GM23338 (cell line): ENCODE measurements around the gene TMEM132D. TPM values are rescaled to one million over a fixed set of nuclear protein-coding genes. Genes with fewer than 3 reads are reported as not detected.
A peak's percentile ranks its signal among the peaks of the same experiment; 100 is the strongest.

Experiments
- ATAC-seq: fragments of 200-7000 bp; cut with Tn5 transposase; 3 replicates; pipeline ENCODE4 v1.9.1; 2020
- DNase-seq: peaks from one replicate; pipeline ENCODE4 v3.0.0-alpha.2; 2015; ENCODE audit warnings: low spot score
- H2AFZ ChIP-seq: fragments of 200-600 bp; sonication (generic); 2 replicates; pipeline ENCODE4 v1.8.0; 2016; ENCODE audit warnings: antibody characterized with exemption, mild to moderate bottlenecking, moderate library complexity
- H3F3A ChIP-seq: fragments of 200-600 bp; sonication (generic); replicated peaks from 2 replicates; pipeline ENCODE4 v1.8.0; 2017; ENCODE audit warnings: antibody characterized with exemption, mixed run types, low read depth
- H3K27ac ChIP-seq: fragments of 200-600 bp; sonication (generic); 2 replicates; pipeline ENCODE4 v1.6.1; 2016; ENCODE audit warnings: low read depth
- H3K27me3 ChIP-seq: fragments of 200-600 bp; sonication (generic); 2 replicates; pipeline ENCODE4 v1.8.0; 2016; ENCODE audit warnings: mild to moderate bottlenecking, mixed run types, moderate library complexity; ENCODE audit not compliant: insufficient read depth
- H3K36me3 ChIP-seq: fragments of 200-600 bp; sonication (generic); 2 replicates; pipeline ENCODE4 v1.8.0; 2016; ENCODE audit warnings: mild to moderate bottlenecking; ENCODE audit not compliant: insufficient read depth
- H3K4me1 ChIP-seq: fragments of 200-600 bp; sonication (generic); 2 replicates; pipeline ENCODE4 v1.8.0; 2016; ENCODE audit warnings: mild to moderate bottlenecking, moderate library complexity; ENCODE audit not compliant: insufficient read depth
- H3K4me2 ChIP-seq: fragments of 200-600 bp; sonication (generic); 2 replicates; pipeline ENCODE4 v1.7.1; 2017; ENCODE audit warnings: mixed run types
- H3K4me3 ChIP-seq: fragments of 200-600 bp; sonication (generic); 2 replicates; pipeline ENCODE4 v1.6.1; 2016; ENCODE audit warnings: mixed run types
- H3K79me2 ChIP-seq: fragments of 200-600 bp; sonication (generic); replicated peaks from 2 replicates; pipeline ENCODE4 v1.8.0; 2017; ENCODE audit warnings: mild to moderate bottlenecking; ENCODE audit not compliant: insufficient read depth
- H3K9me2 ChIP-seq: fragments of 200-600 bp; sonication (generic); 2 replicates; pipeline ENCODE4 v1.8.0; 2017; ENCODE audit not compliant: insufficient read depth
- H4K20me1 ChIP-seq: fragments of 200-600 bp; sonication (generic); replicated peaks from 2 replicates; pipeline ENCODE4 v1.8.0; 2017; ENCODE audit warnings: mild to moderate bottlenecking; ENCODE audit not compliant: insufficient read depth
- H3K27ac Mint-ChIP-seq: 2 replicates; pipeline ENCODE4 v1.8.0; 2020; ENCODE audit warnings: inconsistent platforms, mild to moderate bottlenecking, moderate library complexity, mixed read lengths
- H3K27me3 Mint-ChIP-seq: 3 replicates; pipeline ENCODE4 v1.8.0; 2022; ENCODE audit warnings: low read depth, mild to moderate bottlenecking, moderate library complexity, mixed read lengths, inconsistent platforms; ENCODE audit not compliant: insufficient read depth, poor library complexity
- H3K36me3 Mint-ChIP-seq: 3 replicates; pipeline ENCODE4 v1.8.0; 2021; ENCODE audit warnings: low read depth, mild to moderate bottlenecking, inconsistent platforms, moderate library complexity, mixed read lengths
- H3K4me1 Mint-ChIP-seq: 3 replicates; pipeline ENCODE4 v1.8.0; 2020; ENCODE audit warnings: mild to moderate bottlenecking, inconsistent platforms, mixed read lengths
- H3K4me3 Mint-ChIP-seq: 3 replicates; pipeline ENCODE4 v1.8.0; 2021; ENCODE audit warnings: moderate library complexity, mild to moderate bottlenecking, inconsistent platforms, mixed read lengths
- H3K9me3 Mint-ChIP-seq: 3 replicates; pipeline ENCODE4 v1.8.0; 2020; ENCODE audit warnings: moderate library complexity, mild to moderate bottlenecking, inconsistent platforms, mixed read lengths
- ETS1 ChIP-seq: IDR thresholded peaks from 2 replicates; pipeline ENCODE4 v1.6.1; 2016; ENCODE audit warnings: antibody characterized with exemption
- EZH2 ChIP-seq: fragments of 200-600 bp; sonication (generic); IDR thresholded peaks from one replicate; pipeline ENCODE4 v1.8.0; 2017; ENCODE audit warnings: antibody characterized with exemption, mild to moderate bottlenecking, low read depth; ENCODE audit not compliant: unreplicated experiment
- EZH2phosphoT487 ChIP-seq: fragments of 200-600 bp; sonication (generic); IDR thresholded peaks from one replicate; pipeline ENCODE4 v1.8.1; 2018; ENCODE audit warnings: antibody characterized with exemption; ENCODE audit not compliant: unreplicated experiment
- JUNB ChIP-seq: IDR thresholded peaks from one replicate; pipeline ENCODE4 v1.6.1; 2016; ENCODE audit warnings: antibody characterized with exemption; ENCODE audit not compliant: unreplicated experiment
- NANOG ChIP-seq: IDR thresholded peaks from 2 replicates; pipeline ENCODE4 v1.6.1; 2016; ENCODE audit warnings: antibody characterized with exemption, borderline replicate concordance
- POLR2AphosphoS5 ChIP-seq: IDR thresholded peaks from 2 replicates; pipeline ENCODE4 v1.6.1; 2016; ENCODE audit warnings: antibody characterized with exemption, low read depth
- ZNF114 ChIP-seq: fragments of 250-450 bp; sonication (Bioruptor Pico); IDR thresholded peaks from 2 replicates; pipeline ENCODE4 v1.5.0; 2020; ENCODE audit warnings: mild to moderate bottlenecking, moderate library complexity
- ZNF331 ChIP-seq: fragments of 250-450 bp; sonication (Bioruptor Pico); IDR thresholded peaks from 2 replicates; pipeline ENCODE4 v1.5.0; 2020; ENCODE audit warnings: low read depth, mild to moderate bottlenecking, moderate library complexity
- polyA plus RNA-seq: library from polyadenylated mRNA; unstranded; fragments of >200 nt; fragmentation: Nextera tagmentation; extraction: Ambion mirVana; gene quantifications from 2 replicates; pipeline ENCODE4 v1.2.1, GENCODE V29; 2016
- total RNA-seq: library from RNA; depleted of rRNA; stranded (reverse); fragments of >200 nt; shearing (Covaris generic); gene quantifications from 2 replicates; pipeline ENCODE4 v1.2.3, GENCODE V29; 2014
- TF ChIP-seq, protein P1 (sequence below), 2 experiments: fragments of 200-600 bp in 1 of 2; sonication (generic) in 1 of 2; conservative IDR thresholded peaks; 2 replicates each; pipeline versions ENCODE4 v1.5.1 to v1.6.1; 2016 to 2017; ENCODE audit warnings: antibody characterized with exemption in 2 of 2, low read depth in 2 of 2, mild to moderate bottlenecking in 2 of 2, moderate library complexity in 1 of 2

Gene TMEM132D
- total and polyA plus RNA-seq, 2 experiments from 2014 or later, result 0.44 to 5.3 TPM

DNA sequence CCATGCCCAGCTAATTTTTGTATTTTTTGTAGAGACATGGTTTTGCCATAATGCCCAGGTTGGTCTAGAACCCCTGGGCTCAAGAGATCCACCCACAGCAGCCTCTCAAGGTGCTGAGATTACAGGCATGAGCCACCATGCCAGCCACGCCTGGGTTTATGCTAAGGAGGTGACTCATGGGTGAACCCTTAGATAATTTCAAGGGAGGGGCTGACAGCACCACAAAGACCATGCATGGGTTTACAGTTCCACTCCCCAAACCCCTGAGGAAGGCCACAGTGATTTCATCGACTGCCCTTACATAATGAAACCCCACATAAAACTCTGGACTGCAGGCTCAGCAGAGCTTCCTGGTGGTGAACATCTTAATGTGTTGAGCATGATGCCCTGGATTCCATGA lies 33.7 kb downstream of the TMEM132D start (continued):
- no peak for TF ChIP-seq JUNB
- TF ChIP-seq ZNF114 (CRISPR knock-in tag), result no peak
- no peak for TF ChIP-seq EZH2
- no peak for TF ChIP-seq ETS1
- no peak for TF ChIP-seq POLR2AphosphoS5
- TF ChIP-seq ZNF331 (CRISPR knock-in tag), result no peak

GRCh38 chr12:129868575-129868974 lies 35.2 kb downstream of the TMEM132D start:
- peaks cover 32% of the 10 kb centered on the region for H3K4me1 ChIP-seq
- no peak for DNase-seq

DNA sequence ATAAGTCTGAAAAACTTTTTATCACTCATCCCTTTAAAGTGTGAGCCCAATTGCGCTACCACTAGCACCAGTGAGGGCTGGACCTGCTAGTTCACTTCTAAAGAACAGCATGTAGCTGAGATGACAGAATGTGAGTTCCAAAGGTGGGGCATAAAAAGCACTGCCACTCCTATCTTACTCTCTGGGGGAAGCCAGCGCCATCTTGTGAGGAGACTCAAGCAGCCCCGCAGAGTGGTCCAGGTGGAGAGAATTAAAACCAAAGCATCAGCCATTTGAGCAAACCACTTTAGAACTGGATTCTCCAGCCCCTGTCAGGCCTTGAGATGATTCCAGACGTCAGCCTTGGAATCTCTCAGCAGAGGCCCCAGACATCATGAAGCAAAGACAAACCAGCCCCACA lies 39.9 kb downstream of the TMEM132D start:
- Mint-ChIP-seq H3K4me3 (no peak overlapping the region), H3K36me3 (peaks cover 39% of the 10 kb centered on the region; the same call in 2 of the 3 replicates), H3K4me1 (no peaks in the 10 kb centered on the region), H3K27me3 (peaks cover 4% of the 10 kb centered on the region), H3K27ac (no peak overlapping the region), H3K9me3 (peaks cover 98% of the 10 kb centered on the region)
- H3K9me2 ChIP-seq, result no peaks in the 10 kb centered on the region
- H3K79me2 ChIP-seq, result peaks cover 14% of the 10 kb centered on the region
- ATAC-seq (no peak), DNase-seq (peak; percentile 36)
- H3K36me3 ChIP-seq, result no peaks in the 10 kb centered on the region
- no peak overlapping the region for H3K4me3 ChIP-seq
- no peak for TF ChIP-seq JUNB
- TF ChIP-seq, protein P1, sequence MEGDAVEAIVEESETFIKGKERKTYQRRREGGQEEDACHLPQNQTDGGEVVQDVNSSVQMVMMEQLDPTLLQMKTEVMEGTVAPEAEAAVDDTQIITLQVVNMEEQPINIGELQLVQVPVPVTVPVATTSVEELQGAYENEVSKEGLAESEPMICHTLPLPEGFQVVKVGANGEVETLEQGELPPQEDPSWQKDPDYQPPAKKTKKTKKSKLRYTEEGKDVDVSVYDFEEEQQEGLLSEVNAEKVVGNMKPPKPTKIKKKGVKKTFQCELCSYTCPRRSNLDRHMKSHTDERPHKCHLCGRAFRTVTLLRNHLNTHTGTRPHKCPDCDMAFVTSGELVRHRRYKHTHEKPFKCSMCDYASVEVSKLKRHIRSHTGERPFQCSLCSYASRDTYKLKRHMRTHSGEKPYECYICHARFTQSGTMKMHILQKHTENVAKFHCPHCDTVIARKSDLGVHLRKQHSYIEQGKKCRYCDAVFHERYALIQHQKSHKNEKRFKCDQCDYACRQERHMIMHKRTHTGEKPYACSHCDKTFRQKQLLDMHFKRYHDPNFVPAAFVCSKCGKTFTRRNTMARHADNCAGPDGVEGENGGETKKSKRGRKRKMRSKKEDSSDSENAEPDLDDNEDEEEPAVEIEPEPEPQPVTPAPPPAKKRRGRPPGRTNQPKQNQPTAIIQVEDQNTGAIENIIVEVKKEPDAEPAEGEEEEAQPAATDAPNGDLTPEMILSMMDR (conservative IDR thresholded peaks at IDR 0.05; ENCODE audit: low read depth in 2 of 2), result peak; percentile 23 to 58; a peak in 3 of 4 replicates
- peaks cover 8% of the 10 kb centered on the region for H3K4me1 ChIP-seq
- H3F3A ChIP-seq, result no peaks in the 10 kb centered on the region
- no peak overlapping the region for H3K27ac ChIP-seq
- H2AFZ ChIP-seq, result no peak overlapping the region
- no peaks in the 10 kb centered on the region for H3K27me3 ChIP-seq
- no peaks in the 10 kb centered on the region for H4K20me1 ChIP-seq
- no peak overlapping the region for H3K4me2 ChIP-seq

More at GRCh38 chr12:129868575-129868974, 35.2 kb downstream of the TMEM132D start:
- Histone ChIP-seq H4K20me1 (no peaks in the 10 kb centered on the region), H3K9me2 (no peaks in the 10 kb centered on the region), H3K27me3 (no peaks in the 10 kb centered on the region), H3K27ac (no peak overlapping the region), H3K79me2 (peaks cover 24% of the 10 kb centered on the region), H2AFZ (no peak overlapping the region), H3K36me3 (no peaks in the 10 kb centered on the region), H3F3A (peaks cover 3% of the 10 kb centered on the region), H3K4me2 (no peak overlapping the region), H3K4me3 (no peak overlapping the region)
- H3K9me3 Mint-ChIP-seq, result peaks cover 100% of the 10 kb centered on the region
- ATAC-seq, result no peak
- no peaks in the 10 kb centered on the region for H3K4me1 Mint-ChIP-seq
- no peak overlapping the region for H3K27ac Mint-ChIP-seq
- H3K27me3 Mint-ChIP-seq, result peaks cover 6% of the 10 kb centered on the region
- TF ChIP-seq NANOG, result no peak
- TF ChIP-seq, protein P1 (conservative IDR thresholded peaks at IDR 0.05; ENCODE audit: low read depth in 2 of 2), result no peak
- no peak for TF ChIP-seq EZH2phosphoT487
- peaks cover 49% of the 10 kb centered on the region for H3K36me3 Mint-ChIP-seq
- no peak overlapping the region for H3K4me3 Mint-ChIP-seq
